Measurements from ENCODE around the gene SYCE3.

Gene SYCE3

GRCh38 chr22:50556703-50557102 lies 6.0 kb downstream of the SYCE3 start:
- Histone ChIP-seq H4K20me1 (ENCODE audit: insufficient read depth, low read length) (no peaks in the 10 kb centered on the region), H3K27me3 (ENCODE audit: low read depth, low read length) (no peaks in the 10 kb centered on the region), H3K9ac (ENCODE audit: low read length) (no peak overlapping the region), H3K36me3 (replicated peaks; ENCODE audit: low read depth, low read length) (no peaks in the 10 kb centered on the region), H3K4me3 (ENCODE audit: low read length) (no peak overlapping the region), H2AFZ (ENCODE audit: low read depth, low read length) (no peak overlapping the region), H3K9me3 (ENCODE audit: insufficient read depth, low read length) (no peaks in the 10 kb centered on the region), H3K4me1 (ENCODE audit: low read length) (no peaks in the 10 kb centered on the region), H3K27ac (ENCODE audit: low read length) (no peak overlapping the region), H3K79me2 (ENCODE audit: low read length) (no peaks in the 10 kb centered on the region), H3K4me2 (ENCODE audit: low read length) (no peak overlapping the region)
- no peak for TF ChIP-seq CTCF (IDR thresholded peaks at IDR 0.05; ENCODE audit: low read depth, low read length)
- no peak for TF ChIP-seq EZH2phosphoT487 (IDR thresholded peaks at IDR 0.05; ENCODE audit: low read depth)

GRCh38 chr22:50553310-50553709 lies 9.4 kb downstream of the SYCE3 start:
- H3K9me3 ChIP-seq (ENCODE audit: insufficient read depth, low read length), result no peaks in the 10 kb centered on the region
- H3K9ac ChIP-seq (ENCODE audit: low read length), result no peak overlapping the region
- H3K36me3 ChIP-seq (replicated peaks; ENCODE audit: low read depth, low read length), result no peaks in the 10 kb centered on the region
- H4K20me1 ChIP-seq (ENCODE audit: insufficient read depth, low read length), result no peaks in the 10 kb centered on the region
- no peaks in the 10 kb centered on the region for H3K27me3 ChIP-seq (ENCODE audit: low read depth, low read length)
- H2AFZ ChIP-seq (ENCODE audit: low read depth, low read length), result no peak overlapping the region
- no peaks in the 10 kb centered on the region for H3K4me1 ChIP-seq (ENCODE audit: low read length)
- H3K4me2 ChIP-seq (ENCODE audit: low read length), result no peak overlapping the region
- H3K79me2 ChIP-seq (ENCODE audit: low read length), result no peaks in the 10 kb centered on the region
- H3K4me3 ChIP-seq (ENCODE audit: low read length), result no peak overlapping the region
- H3K27ac ChIP-seq (ENCODE audit: low read length), result no peak overlapping the region
- TF ChIP-seq EZH2phosphoT487 (IDR thresholded peaks at IDR 0.05; ENCODE audit: low read depth) (no peak), CTCF (IDR thresholded peaks at IDR 0.05; ENCODE audit: low read depth, low read length) (no peak)

- no peaks in the 10 kb centered on the region for H3K36me3 ChIP-seq (replicated peaks; ENCODE audit: low read depth, low read length)
- no peak for TF ChIP-seq EZH2phosphoT487 (IDR thresholded peaks at IDR 0.05; ENCODE audit: low read depth)
- TF ChIP-seq CTCF (IDR thresholded peaks at IDR 0.05; ENCODE audit: low read depth, low read length), result no peak
- H2AFZ ChIP-seq (ENCODE audit: low read depth, low read length), result no peak overlapping the region
Measured at GRCh38 chr22:50551160-50551752, 11.5 kb downstream of the SYCE3 start.

GRCh38 chr22:50550395-50550794 lies 12.3 kb downstream of the SYCE3 start:
- no peaks in the 10 kb centered on the region for H4K20me1 ChIP-seq (ENCODE audit: insufficient read depth, low read length)
- H3K27ac ChIP-seq (ENCODE audit: low read length), result no peak overlapping the region
- no peaks in the 10 kb centered on the region for H3K79me2 ChIP-seq (ENCODE audit: low read length)
- H3K4me1 ChIP-seq (ENCODE audit: low read length), result no peaks in the 10 kb centered on the region
- H3K9me3 ChIP-seq (ENCODE audit: insufficient read depth, low read length), result no peaks in the 10 kb centered on the region
- H3K9ac ChIP-seq (ENCODE audit: low read length), result no peak overlapping the region
- H3K4me2 ChIP-seq (ENCODE audit: low read length), result no peak overlapping the region
- no peak overlapping the region for H3K4me3 ChIP-seq (ENCODE audit: low read length)
- no peaks in the 10 kb centered on the region for H3K27me3 ChIP-seq (ENCODE audit: low read depth, low read length)
- no peaks in the 10 kb centered on the region for H3K36me3 ChIP-seq (replicated peaks; ENCODE audit: low read depth, low read length)
- no peak for TF ChIP-seq CTCF (IDR thresholded peaks at IDR 0.05; ENCODE audit: low read depth, low read length)
- no peak for TF ChIP-seq EZH2phosphoT487 (IDR thresholded peaks at IDR 0.05; ENCODE audit: low read depth)
- H2AFZ ChIP-seq (ENCODE audit: low read depth, low read length), result no peak overlapping the region

More at GRCh38 chr22:50551160-50551752, 11.5 kb downstream of the SYCE3 start:
- Histone ChIP-seq H3K79me2 (ENCODE audit: low read length) (no peaks in the 10 kb centered on the region), H3K9me3 (ENCODE audit: insufficient read depth, low read length) (no peaks in the 10 kb centered on the region), H3K27me3 (ENCODE audit: low read depth, low read length) (no peaks in the 10 kb centered on the region), H4K20me1 (ENCODE audit: insufficient read depth, low read length) (no peaks in the 10 kb centered on the region), H3K9ac (ENCODE audit: low read length) (no peak overlapping the region), H3K4me3 (ENCODE audit: low read length) (no peak overlapping the region), H3K4me2 (ENCODE audit: low read length) (no peak overlapping the region), H3K27ac (ENCODE audit: low read length) (no peak overlapping the region), H3K4me1 (ENCODE audit: low read length) (no peaks in the 10 kb centered on the region)

All from OCI-LY3 (cell line).